SW480 (cell line): Measurements from ENCODE around the gene PILRB.
"Not testable (repeated sequence)": the region's sequence is repeated elsewhere in the genome, so short reads cannot be mapped to it uniquely, and the experiment has no call there.

ENCODE experiments used
- DNase-seq: peaks from one replicate; pipeline ENCODE4 v3.0.0-alpha.2; 2016; ENCODE audit warnings: low spot score

The PILRB gene

DNA sequence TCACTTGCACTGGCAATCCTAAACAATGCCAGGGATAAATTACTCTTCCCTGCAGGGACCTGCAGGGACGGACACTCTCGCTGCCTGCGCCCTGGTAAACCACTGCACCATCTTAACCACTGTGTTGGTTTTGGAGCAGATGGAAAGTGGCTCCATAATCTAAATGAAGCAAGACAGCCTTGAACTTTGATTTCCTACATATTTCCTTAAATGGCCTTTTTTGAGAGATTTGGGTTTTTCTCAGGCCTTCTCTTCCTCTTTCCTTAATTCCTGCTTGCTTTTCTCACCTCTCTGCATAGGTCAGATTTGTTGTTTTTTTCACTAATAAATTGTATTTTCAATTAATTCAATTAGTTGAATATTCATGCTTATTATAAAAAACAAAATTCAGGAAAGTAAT lies 18.1 kb downstream of the PILRB start:
- no peak for DNase-seq

DNA sequence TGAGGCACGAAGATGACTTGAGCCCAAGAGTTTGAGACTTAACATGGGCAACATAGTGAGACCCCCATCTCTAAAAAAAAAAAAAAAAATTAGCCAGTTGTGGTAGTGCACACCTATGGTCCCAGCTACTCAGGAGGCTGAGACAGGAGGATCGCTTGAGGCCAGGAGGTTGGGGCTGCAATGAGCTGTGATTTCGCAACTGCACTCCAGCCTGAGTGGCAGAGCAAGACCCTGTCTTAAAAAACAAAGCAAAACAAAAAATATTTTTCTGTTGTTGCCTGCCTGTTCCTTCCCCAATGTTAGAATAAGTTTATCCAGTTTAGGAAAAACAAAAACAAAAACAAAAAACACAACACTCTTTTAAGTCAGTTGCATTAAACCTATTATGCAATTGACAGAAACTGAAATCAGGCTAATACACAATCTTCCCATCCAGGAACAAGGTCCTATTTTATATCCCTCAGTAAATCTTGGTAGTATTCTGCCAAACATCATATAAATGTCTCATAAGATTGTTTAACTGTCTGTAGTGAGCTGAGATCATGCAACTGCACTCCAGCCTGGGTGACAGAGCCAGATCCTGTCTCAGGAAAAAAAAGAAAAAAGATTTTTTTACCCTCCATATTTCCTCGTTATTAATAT lies 20.3 kb downstream of the PILRB start:
- DNase-seq: no peak

DNA sequence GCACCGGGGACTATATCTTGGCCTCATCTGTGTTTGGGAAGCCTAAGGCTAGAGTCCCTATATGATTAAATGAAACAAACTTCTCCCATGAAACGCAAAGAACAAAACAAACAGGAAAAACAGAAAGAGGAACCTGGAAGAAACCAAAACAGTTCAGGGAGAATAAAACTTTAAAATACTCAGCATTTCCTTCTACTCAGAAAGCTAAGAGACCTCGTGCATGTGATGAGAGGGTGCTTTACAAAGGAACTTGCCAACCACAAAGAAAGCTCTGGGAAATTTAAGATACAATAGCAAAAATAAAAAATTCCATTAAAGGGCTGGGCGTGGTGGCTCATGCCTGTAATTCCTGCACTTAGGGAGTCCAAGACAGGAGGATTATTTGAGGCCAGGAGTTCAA lies 22.3 kb downstream of the PILRB start:
- no peak for DNase-seq

DNA sequence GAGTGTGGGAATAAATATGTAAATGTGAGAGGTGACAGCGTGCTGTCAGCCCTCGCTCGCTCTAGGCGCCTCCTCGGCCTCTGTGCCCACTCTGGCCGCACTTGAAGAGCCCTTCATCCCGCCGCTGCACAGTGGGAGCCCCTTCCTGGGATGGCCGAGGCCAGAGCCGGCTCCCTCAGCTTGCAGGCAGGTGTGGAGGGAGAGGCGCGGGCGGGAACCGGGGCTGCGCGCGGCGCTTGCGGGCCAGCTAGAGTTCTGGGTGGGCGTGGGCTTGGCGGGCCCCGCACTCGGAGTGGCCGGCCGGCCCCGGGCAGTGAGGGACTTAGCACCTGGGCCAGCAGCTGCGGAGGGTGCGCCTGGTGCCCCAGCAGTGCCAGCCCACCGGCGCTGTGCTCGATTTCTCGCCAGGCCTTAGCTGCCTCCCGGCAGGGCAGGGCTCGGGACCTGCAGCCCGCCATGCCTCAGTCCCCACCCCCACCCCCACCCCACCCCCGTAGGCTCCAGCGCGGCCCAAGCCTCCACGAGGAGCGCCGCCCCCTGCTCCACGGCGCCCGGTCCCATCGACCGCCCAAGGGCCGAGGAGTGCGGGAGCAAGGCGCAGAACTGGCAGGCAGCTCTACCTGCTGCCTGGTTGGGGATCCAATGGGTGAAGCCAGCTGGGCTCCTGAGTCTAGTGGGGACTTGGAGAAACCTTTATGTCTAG lies 23.8 kb downstream of the PILRB start:
- not testable (repeated sequence) for DNase-seq

DNA sequence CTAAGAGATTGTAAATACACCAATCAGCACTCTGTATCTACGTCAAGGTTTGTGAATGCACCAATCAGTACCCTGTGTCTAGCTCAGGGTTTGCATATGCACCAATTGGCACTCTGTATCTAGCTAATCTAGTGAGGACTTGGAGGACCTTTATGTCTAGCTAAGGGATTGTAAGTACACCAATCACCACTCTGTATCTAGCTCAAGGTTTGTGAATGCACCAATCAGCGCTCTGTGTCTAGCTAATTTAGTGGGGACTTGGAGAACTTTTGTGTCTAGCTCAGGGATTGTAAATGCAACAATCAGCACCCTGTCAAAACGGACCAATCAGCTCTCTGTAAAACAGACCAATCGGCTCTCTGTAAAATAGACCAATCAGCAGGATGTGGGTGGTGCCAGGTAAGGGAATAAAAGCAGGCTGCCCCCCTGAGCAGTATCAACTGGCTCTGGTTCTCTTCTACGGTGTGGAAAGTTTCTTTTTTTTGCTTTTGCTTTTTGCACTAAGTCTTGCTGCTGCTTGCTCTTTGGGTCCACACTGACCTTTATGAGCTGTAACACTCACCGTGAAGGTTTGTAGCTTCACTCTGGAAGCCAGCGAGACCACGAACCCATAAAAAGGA lies 24.4 kb downstream of the PILRB start:
- peak; percentile 68 for DNase-seq

DNA sequence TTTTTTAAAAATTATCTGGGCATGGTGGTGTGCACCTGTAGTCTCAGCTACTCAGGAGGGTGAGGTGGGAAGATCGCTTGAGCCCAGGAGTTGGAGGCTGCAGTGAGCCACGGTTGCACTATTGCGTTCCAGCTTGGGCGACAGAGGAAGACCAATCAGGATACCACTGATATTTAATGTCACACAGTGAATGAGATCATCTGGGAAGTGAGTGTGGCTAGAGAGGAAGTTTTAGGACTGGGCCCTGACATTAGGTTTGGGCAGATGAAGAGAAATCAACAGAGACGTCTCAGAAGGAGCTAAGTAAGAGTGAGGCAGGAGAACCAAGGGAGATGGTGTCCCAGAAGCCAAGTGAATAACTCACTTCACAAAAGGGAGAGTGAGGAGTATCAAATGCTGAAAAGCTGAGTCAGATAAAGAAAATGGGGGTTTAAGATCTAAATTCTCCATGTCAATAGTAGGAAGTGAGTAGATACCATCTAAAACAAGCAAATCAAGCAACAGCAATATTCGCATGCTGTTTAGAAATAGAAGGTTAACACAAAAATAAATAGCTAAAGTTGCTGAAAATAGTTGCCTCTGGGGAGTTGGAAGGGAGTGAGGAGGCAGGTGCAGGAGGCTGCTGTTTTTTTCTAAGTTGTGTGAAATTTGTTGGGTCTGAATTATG lies 26.8 kb downstream of the PILRB start:
- DNase-seq: no peak

DNA sequence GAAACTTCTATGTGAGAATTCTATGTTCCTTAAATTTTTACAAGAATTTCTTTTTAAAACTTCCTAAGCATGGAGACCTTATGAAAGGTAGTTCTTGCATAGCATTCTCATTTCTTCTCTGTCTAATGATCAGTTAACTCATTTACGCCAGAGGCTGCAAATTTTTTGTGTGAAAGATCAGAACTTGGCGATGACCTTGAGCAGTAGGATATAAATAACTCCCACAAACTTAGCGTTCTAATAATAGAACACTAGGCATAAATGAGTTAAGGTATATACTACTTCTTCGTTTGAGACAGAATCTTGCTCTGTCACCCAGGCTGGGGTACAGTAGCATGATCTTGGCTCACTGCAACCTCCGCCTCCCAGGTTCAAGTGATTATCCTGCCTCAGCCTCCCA lies 29.0 kb downstream of the PILRB start:
- no peak for DNase-seq

DNA sequence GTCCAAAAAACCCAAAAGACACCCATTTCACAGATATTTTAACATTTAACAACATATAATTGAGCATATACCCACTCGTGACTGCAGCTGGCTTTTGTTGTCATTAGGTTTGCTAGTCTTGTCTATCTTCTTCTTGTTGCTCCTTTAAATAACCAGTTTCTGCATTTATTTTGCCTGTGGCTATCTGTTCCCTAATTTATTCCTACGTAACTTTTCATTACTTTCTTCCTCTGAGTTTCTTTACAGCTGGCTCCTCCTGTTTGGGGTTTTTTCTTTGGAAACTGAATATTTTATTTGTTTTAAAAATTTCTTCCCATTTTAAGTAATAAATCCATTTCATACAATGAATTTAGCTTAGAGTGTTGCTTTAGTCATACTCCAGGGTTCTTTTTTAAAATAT lies 29.8 kb downstream of the PILRB start:
- DNase-seq: no peak

DNA sequence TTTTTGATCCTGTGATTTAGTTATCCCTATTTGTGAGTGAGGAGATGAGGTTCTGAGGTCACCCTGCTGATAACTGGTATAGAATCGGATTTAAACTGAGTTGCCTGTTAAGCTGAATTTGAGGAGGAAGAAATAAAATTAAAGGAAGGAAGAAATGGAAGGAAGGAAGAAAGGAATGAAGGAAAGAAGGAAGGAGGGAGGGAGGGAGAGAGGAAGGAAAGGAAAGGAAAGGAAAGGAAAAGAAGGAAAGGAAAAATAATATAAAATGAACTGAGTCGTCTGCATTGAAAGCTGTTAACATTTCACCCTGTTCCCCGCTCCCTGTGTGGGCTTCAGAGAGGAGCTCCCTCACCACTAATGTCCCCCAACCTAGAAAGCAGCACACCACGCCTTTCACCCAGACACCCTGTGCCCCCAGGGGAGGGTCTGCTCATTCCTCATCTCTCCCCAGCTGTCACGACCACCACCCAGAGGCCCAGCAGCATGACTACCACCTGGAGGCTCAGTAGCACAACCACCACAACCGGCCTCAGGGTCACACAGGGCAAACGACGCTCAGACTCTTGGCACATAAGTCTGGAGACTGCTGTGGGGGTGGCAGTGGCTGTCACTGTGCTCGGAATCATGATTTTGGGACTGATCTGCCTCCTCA lies 31.6 kb downstream of the PILRB start:
- DNase-seq: no peak

DNA sequence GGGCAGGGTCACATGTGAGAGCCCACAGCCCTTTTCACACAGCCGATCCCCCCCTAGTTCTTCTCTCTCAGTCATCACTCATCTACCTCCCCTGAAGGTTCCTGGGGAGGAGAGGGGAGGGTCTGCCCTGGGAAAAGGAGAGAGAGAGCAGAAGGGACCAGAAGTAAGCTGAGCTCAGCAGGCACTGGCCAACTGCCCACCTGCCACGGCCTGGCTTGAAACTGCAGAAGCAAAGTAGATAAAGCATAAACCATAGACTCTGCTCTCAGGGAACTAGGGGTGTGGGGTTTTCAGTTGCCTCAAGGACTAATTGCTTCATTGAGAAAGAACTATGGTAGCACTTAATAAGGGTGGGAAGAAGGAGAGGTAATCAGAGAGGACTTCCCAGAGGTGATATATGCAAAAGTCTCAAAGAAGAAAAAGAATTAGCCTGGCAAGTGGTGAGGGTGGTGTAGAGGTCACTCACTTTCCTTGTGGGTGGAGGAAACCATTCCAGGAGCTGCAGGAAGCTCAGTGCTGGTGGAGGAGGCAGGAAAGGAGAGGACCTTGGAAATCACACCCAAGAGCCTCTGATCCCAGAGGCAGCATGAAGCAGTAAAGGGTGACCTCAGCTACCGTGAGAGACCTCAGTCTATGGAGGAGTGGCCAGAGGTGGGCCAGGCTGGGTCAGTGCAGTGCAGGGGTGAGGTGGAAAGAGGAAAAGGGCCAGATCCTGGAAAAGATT lies 32.5 kb downstream of the PILRB start:
- DNase-seq: no peak

DNA sequence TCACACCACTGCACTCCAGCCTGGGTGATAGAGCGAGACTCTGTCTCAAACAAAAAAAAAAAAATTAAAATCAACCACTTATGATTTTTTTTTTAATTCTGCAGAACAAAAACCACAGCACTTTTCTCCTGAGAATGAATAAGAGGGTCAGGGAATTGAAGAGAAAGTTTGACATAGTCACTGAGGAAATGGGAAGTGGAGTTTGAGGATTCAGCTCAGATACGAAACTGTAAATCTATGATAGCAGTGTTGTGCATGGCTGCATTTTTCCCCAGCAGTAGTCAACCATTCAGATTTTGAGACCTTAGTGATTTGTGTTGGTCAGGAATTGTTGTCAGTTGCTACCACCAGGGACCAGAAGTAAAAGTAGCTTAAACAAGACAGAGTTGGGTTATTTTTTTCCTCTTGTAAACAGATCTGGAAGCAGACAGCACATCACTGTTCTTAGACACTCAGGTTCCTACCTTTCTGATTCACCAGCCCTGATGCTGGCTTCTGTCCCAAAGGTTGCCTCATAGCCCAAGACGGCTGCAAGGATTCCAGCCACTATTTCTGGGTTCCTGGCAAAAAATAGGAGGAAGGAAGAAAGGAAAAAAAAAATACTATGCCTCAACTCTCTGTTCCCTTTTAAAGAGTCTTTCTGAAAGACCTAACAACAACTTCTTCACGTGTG lies 35.5 kb downstream of the PILRB start:
- no peak for DNase-seq

DNA sequence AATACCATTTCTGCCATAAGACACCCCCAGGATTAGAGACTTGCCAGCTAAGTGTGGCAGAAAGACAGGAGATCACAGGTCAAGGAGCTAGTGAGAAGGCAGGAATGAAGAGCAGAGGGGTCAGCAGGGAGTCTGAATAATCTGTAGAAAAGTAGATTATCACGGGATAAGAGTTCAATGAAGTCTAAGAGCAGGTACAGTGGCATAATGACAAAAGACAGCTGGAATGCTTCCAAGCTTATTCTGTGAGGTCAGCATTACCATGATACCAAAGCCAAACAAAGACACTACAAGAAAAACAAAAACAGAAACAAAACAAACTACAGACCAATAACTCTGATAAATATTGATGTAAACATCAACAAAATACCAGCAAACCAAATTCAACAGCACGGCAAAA lies 36.2 kb downstream of the PILRB start:
- no peak for DNase-seq

DNA sequence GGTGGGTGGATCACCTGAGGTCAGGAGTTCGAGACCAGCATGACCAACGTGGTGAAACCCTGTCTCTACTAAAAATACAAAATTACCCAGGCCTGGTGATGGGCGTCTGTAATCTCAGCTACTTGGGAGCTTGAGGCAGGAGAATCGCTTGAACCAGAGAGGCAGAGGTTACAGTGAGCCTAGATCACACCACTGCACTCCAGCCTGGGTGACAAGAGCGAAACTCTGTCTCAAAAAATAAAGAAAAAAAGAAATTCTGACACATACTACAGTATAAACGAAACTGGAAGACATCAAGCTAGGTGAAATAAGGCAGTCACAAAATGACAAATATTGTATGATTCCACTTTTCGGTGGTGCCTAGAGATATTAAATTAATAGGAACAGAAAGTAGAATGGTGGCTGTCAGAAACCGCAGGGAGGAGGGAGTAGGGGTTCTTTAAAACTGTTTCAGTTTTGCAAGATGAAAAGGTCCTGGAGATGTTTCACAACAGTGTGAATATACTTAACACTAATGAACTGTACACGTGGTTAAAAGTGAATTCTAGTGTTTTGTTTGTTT lies 38.6 kb downstream of the PILRB start:
- DNase-seq: no peak

DNA sequence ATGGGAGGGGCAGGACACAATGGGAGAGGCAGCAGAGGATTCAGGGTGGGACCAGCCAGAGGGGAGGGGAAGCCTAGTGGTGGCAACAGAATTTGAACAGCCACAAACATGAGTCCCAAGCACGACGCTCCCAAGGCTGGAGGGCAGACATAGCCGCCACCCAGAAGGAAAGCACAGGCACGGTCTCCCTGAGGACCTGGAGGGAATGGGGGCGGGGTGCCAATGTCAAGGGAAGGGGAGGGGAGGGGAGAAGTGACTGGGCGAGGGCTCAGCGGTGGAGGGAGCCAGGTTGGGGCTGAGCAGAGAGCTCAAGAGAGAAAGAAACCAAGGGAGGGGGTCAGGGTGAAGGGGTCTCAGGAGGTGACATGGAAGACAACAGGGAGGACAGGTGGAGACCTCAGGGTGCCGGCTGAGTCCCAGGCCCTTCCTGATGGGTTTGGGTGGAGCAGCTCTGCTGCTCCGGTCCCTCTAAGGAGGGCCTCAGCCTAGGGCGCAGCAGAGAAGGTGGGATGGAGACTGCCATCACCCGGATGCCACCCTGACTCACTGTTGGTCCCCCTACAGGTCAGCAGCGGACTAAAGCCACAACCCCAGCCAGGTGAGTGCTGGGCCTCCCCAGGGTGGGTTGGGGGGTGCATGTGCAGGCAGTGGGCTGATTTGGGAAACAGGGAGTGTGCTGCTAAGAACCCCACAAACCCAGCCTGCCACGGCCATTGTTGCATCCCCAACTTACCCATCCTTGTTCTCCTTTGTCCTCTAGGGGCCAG lies 39.6 kb downstream of the PILRB start:
- no peak for DNase-seq

DNA sequence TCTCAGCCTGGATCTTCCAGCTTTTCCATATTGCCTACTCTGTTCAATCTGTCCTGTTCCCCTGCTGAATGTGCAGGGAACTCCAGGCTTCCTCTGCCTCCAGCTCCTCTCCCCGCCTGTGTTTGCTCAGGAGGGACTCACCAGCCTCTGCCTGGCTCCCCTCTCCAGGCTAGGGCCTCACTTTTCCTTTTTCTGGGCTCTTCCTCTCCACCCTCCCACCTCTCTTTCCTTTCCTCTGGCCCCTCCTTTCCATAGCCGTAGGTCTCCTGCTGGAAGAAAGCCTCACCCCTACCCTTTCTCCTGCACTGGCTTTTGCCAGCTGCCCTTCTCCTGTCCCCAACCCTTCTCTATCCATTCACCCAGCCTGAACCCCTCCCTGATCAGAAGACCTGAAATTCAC lies 40.3 kb downstream of the PILRB start:
- DNase-seq: no peak

DNA sequence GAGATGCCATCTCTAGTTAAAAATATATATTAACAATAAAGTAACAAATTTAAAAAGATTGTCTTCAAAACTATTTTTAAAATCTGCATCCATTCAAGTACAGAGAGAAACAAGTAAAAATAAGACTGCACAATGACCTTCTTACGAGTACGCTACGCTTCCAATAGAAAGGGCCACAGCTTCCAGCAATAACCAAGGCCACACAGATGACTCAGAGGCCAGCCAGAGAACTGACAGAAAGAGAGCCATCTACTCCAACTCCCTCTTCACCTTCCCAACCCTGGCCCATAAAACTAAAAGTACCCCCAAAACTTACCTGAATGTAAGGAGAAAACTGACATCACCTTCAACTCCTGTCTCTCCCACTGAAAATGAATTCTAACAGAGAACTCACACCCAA lies 42.1 kb downstream of the PILRB start:
- no peak for DNase-seq

DNA sequence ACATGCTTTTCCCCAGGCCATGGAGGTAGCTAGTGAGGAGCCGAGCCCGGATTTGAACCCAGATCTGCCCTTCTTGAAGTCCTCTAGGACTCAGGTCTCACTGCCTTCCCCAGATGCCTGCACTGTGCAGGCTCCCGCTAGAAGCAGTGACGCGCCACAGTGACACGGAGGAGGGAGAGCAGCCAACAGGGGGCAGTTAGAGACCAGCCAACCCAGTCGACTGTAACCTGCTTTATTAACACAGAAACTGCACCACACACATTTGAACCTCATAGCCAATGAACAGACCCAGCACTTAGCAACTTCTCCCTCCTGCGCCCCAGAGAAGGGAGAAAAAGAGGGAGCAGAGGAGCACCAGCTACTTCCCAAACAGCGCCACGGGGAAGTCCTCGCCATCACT lies 42.7 kb downstream of the PILRB start:
- no peak for DNase-seq

DNA sequence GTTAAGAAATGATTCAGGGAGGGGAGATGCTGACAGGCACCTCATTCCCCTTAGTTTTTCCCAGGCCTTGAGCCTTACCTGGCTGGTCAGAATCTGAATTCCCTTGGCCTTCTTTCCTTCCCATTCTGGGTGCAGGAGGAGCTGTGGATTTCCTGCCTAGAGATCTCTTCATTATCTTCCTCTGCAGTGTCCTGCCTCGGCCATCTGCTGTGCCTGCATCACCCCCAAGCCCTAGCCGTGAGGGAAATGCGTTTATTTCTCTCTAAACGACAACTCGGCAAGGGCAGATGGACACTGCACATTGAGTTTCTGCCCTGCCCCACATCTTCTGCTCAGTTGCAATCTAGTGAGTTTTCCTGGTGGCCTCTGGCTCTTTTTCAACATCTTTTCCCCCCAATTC lies 43.9 kb downstream of the PILRB start:
- DNase-seq: no peak

DNA sequence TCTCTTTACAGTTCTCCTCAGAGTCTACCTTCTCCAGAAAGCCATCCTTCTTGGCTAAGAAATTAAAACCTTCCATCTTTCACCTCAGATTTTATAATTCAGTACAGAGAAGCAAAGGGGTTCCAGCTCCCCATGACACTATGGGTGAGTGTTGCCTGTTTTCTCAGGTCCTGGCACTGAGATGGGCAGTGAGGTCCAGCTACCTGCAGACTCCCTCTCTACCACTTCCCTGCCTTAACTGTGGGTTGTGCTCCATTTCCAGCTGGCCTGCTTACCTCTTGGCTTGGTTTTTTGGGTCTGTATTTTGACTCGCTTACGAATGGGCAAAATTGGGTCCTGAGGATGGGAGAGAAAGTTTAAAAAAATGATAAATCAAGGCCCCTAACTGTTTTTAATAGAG lies 44.3 kb downstream of the PILRB start:
- DNase-seq: no peak

DNA sequence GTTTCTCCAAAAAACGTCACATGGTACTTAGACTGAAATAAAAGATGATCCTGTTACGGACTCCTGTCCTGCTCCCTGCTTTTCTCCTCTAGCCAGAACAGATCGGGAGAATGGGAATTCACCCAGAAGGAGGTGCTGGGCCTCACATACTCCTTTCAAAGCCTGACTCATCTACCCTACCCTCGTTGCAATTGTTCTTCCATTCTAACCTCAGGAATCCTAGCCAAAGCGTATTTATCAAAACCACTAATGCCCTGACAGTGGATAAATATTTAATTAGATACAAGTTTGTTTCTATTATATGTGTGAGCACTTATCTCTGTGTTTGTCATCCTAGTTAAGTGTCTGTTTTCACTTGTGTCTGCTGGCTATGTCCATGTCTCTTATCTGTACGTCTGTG lies 48.9 kb downstream of the PILRB start:
- peak; percentile 58 for DNase-seq
